HEK293 (cell line): ENCODE results near the gene CETN3.

Experiments
- GLIS1 ChIP-seq: fragments of 450-650 bp; formaldehyde crosslinking; IDR thresholded peaks from 2 replicates; pipeline ENCODE4 v1.5.1; 2016; ENCODE audit warnings: missing biosample characterization, missing genetic modification characterization
- IKZF3 ChIP-seq: fragments of 450-650 bp; IDR thresholded peaks from 2 replicates; pipeline ENCODE4 v1.5.0; 2018; ENCODE audit warnings: missing biosample characterization, mild to moderate bottlenecking, missing genetic modification characterization, moderate library complexity
- KLF10 ChIP-seq: fragments of 450-650 bp; IDR thresholded peaks from 2 replicates; pipeline ENCODE4 v1.5.1; 2018; ENCODE audit warnings: missing biosample characterization, mild to moderate bottlenecking, missing genetic modification characterization
- KLF9 ChIP-seq: fragments of 450-650 bp; formaldehyde crosslinking; IDR thresholded peaks from 2 replicates; pipeline ENCODE4 v1.5.1; 2016; ENCODE audit warnings: missing biosample characterization, missing genetic modification characterization, low read depth
- PRDM1 ChIP-seq: fragments of 450-650 bp; formaldehyde crosslinking; IDR thresholded peaks from 2 replicates; pipeline ENCODE4; 2016; ENCODE audit warnings: missing biosample characterization, missing genetic modification characterization
- REPIN1 ChIP-seq: fragments of 450-650 bp; formaldehyde crosslinking; IDR thresholded peaks from 2 replicates; pipeline ENCODE4 v1.5.1; 2017; ENCODE audit warnings: missing biosample characterization, missing genetic modification characterization, low read depth
- ZNF121 ChIP-seq: fragments of 450-650 bp; formaldehyde crosslinking; IDR thresholded peaks from 2 replicates; pipeline ENCODE4 v1.5.1; 2016; ENCODE audit warnings: missing biosample characterization, missing genetic modification characterization
- ZNF155 ChIP-seq: fragments of 450-650 bp; formaldehyde crosslinking; IDR thresholded peaks from 2 replicates; pipeline ENCODE4 v1.5.1; 2016; ENCODE audit warnings: missing biosample characterization, missing genetic modification characterization
- ZNF16 ChIP-seq: fragments of 450-650 bp; formaldehyde crosslinking; IDR thresholded peaks from 2 replicates; pipeline ENCODE4 v1.5.1; 2016; ENCODE audit warnings: low read depth, missing biosample characterization, missing genetic modification characterization
- ZNF175 ChIP-seq: fragments of 450-650 bp; formaldehyde crosslinking; IDR thresholded peaks from 2 replicates; pipeline ENCODE4 v1.5.1; 2016; ENCODE audit warnings: missing biosample characterization, missing genetic modification characterization
- ZNF211 ChIP-seq: fragments of 450-650 bp; formaldehyde crosslinking; IDR thresholded peaks from 2 replicates; pipeline ENCODE4 v1.5.1; 2016; ENCODE audit warnings: low read depth, missing biosample characterization, missing genetic modification characterization
- ZNF214 ChIP-seq: fragments of 450-650 bp; formaldehyde crosslinking; IDR thresholded peaks from 2 replicates; pipeline ENCODE4 v1.5.1; 2017; ENCODE audit warnings: missing biosample characterization, mild to moderate bottlenecking, missing genetic modification characterization, borderline replicate concordance
- ZNF223 ChIP-seq: fragments of 450-650 bp; formaldehyde crosslinking; IDR thresholded peaks from 2 replicates; pipeline ENCODE4 v1.5.1; 2016; ENCODE audit warnings: missing biosample characterization, missing genetic modification characterization
- ZNF239 ChIP-seq: fragments of 450-650 bp; formaldehyde crosslinking; IDR thresholded peaks from 2 replicates; pipeline ENCODE4 v1.5.1; 2016; ENCODE audit warnings: missing biosample characterization, missing genetic modification characterization
- ZNF24 ChIP-seq: fragments of 450-650 bp; formaldehyde crosslinking; IDR thresholded peaks from 2 replicates; pipeline ENCODE4 v1.5.1; 2016; ENCODE audit warnings: missing biosample characterization, missing genetic modification characterization
- ZNF311 ChIP-seq: fragments of 450-650 bp; formaldehyde crosslinking; IDR thresholded peaks from 2 replicates; pipeline ENCODE4 v1.5.1; 2017; ENCODE audit warnings: missing biosample characterization, missing genetic modification characterization, borderline replicate concordance
- ZNF473 ChIP-seq: fragments of 450-650 bp; formaldehyde crosslinking; IDR thresholded peaks from 2 replicates; pipeline ENCODE4 v1.5.1; 2017; ENCODE audit warnings: missing biosample characterization, missing genetic modification characterization
- ZNF48 ChIP-seq: fragments of 450-650 bp; formaldehyde crosslinking; IDR thresholded peaks from 2 replicates; pipeline ENCODE4 v1.5.1; 2016; ENCODE audit warnings: missing biosample characterization, missing genetic modification characterization
- ZNF544 ChIP-seq: fragments of 450-650 bp; formaldehyde crosslinking; IDR thresholded peaks from 2 replicates; pipeline ENCODE4 v1.5.0; 2017; ENCODE audit warnings: missing biosample characterization, missing genetic modification characterization
- ZNF560 ChIP-seq: fragments of 450-650 bp; formaldehyde crosslinking; IDR thresholded peaks from 2 replicates; pipeline ENCODE4 v1.5.1; 2017; ENCODE audit warnings: missing biosample characterization, missing genetic modification characterization, borderline replicate concordance
- ZNF677 ChIP-seq: fragments of 450-650 bp; IDR thresholded peaks from 2 replicates; pipeline ENCODE4 v1.5.0; 2018; ENCODE audit warnings: missing biosample characterization, mild to moderate bottlenecking, missing genetic modification characterization, moderate library complexity
- ZNF701 ChIP-seq: fragments of 450-650 bp; formaldehyde crosslinking; IDR thresholded peaks from 2 replicates; pipeline ENCODE4 v1.5.1; 2016; ENCODE audit warnings: missing biosample characterization, missing genetic modification characterization
- ZNF768 ChIP-seq: fragments of 450-650 bp; formaldehyde crosslinking; IDR thresholded peaks from 2 replicates; pipeline ENCODE4 v1.5.1; 2018; ENCODE audit warnings: missing biosample characterization, mild to moderate bottlenecking, missing genetic modification characterization
- ZNF792 ChIP-seq: fragments of 450-650 bp; formaldehyde crosslinking; IDR thresholded peaks from 2 replicates; pipeline ENCODE4 v1.5.1; 2016; ENCODE audit warnings: missing biosample characterization, missing genetic modification characterization
- TF ChIP-seq, protein P1 (sequence below): fragments of 450-650 bp; formaldehyde crosslinking; IDR thresholded peaks from 2 replicates; pipeline ENCODE4; 2016; ENCODE audit warnings: missing biosample characterization, missing genetic modification characterization
- TF ChIP-seq, protein P2 (sequence below): fragments of 450-650 bp; formaldehyde crosslinking; IDR thresholded peaks from 2 replicates; pipeline ENCODE4 v1.5.1; 2016; ENCODE audit warnings: missing biosample characterization, missing genetic modification characterization
- TF ChIP-seq, protein P3 (sequence below): fragments of 450-650 bp; formaldehyde crosslinking; IDR thresholded peaks from 2 replicates; pipeline ENCODE4 v1.5.1; 2017; ENCODE audit warnings: missing biosample characterization, missing genetic modification characterization
- TF ChIP-seq, protein P4 (sequence below): sonication (generic); formaldehyde crosslinking; IDR thresholded peaks from 2 replicates; pipeline ENCODE4 v1.8.1; 2022; ENCODE audit warnings: mild to moderate bottlenecking, moderate library complexity, missing genetic modification reagents
- TF ChIP-seq, protein P5 (sequence below): fragments of 450-650 bp; formaldehyde crosslinking; IDR thresholded peaks from 2 replicates; pipeline ENCODE4 v1.5.0; 2017; ENCODE audit warnings: missing biosample characterization, missing genetic modification characterization, borderline replicate concordance
- TF ChIP-seq, protein P6 (sequence below): fragments of 450-650 bp; formaldehyde crosslinking; IDR thresholded peaks from 2 replicates; pipeline ENCODE4 v1.5.1; 2016; ENCODE audit warnings: missing biosample characterization, missing genetic modification characterization

The CETN3 gene

DNA sequence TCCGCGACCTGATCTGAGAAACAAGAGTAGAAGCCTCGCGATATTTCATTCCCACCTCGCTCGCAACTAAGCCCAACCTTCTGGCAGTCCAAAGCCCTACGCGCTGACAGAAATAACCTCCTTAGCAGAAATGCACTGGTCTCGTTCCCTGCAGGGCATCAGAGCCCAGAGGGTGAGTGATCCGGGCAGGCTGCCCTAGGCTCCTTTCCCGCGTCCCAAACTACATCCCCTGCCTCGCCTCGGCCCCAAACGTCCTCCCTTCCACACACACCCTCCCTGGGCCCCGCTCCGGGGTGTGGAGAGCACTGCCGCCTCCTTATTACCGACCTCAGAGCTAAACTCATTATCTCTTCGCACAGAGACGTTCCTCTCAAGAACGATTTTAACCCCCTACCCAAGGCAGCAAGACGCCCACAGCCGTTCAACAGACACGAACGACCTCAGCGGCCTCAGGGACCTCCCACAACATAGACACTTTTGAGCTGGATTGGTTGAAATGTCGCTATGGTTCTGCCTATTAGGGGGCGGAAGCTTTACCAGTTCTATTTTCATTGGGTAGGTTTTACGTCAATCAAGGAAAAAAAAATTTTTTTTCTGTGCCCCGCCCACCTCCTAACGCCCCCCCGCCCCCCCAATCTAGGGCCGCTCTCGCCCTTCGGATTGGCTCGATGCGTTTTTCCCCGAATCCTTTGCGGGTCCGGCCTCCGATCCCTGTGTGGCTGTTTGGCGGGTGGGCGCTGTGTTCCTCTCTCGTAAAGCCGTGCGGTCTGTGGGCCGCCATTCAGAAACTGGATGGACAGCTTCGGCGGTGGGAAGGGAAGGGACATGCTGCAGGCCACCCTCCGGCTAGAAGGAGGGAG lies at the start of gene CETN3 (continued):
- TF ChIP-seq ZNF155 (tag by site-specific recombination) (no peak), ZNF792 (tag by site-specific recombination) (no peak), ZNF16 (tag by site-specific recombination) (no peak), ZNF121 (no peak), ZNF473 (tag by site-specific recombination) (no peak), ZNF223 (tag by site-specific recombination) (no peak), ZNF560 (tag by site-specific recombination) (no peak), ZNF24 (tag by site-specific recombination) (peak; percentile 84), KLF10 (tag by site-specific recombination) (0 out of 2 replicates have a peak, but pooled peaks have one; percentile 42), ZNF701 (tag by site-specific recombination) (no peak), ZNF48 (tag by site-specific recombination) (no peak), ZNF214 (tag by site-specific recombination) (no peak), ZNF311 (tag by site-specific recombination) (no peak), ZNF768 (tag by site-specific recombination) (peak; percentile 63; the same call in 1 of the 2 replicates), ZNF211 (tag by site-specific recombination) (no peak), GLIS1 (peak; percentile 64), ZNF175 (tag by site-specific recombination) (no peak), ZNF544 (no peak), REPIN1 (tag by site-specific recombination) (0 out of 2 replicates have a peak, but pooled peaks have one; percentile 43), KLF9 (tag by site-specific recombination) (peak; percentile 70), IKZF3 (tag by site-specific recombination) (0 out of 2 replicates have a peak, but pooled peaks have one; percentile 13), ZNF677 (no peak), ZNF239 (tag by site-specific recombination) (no peak), PRDM1 (tag by site-specific recombination) (no peak)
- TF ChIP-seq, protein P1, sequence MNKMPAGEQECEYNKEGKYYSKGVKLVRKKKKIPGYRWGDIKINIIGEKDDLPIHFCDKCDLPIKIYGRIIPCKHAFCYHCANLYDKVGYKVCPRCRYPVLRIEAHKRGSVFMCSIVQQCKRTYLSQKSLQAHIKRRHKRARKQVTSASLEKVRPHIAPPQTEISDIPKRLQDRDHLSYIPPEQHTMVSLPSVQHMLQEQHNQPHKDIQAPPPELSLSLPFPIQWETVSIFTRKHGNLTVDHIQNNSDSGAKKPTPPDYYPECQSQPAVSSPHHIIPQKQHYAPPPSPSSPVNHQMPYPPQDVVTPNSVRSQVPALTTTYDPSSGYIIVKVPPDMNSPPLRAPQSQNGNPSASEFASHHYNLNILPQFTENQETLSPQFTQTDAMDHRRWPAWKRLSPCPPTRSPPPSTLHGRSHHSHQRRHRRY (tag by site-specific recombination), result no peak
- TF ChIP-seq, protein P2, sequence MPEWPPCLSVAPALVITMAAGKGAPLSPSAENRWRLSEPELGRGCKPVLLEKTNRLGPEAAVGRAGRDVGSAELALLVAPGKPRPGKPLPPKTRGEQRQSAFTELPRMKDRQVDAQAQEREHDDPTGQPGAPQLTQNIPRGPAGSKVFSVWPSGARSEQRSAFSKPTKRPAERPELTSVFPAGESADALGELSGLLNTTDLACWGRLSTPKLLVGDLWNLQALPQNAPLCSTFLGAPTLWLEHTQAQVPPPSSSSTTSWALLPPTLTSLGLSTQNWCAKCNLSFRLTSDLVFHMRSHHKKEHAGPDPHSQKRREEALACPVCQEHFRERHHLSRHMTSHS (tag by site-specific recombination), result no peak
- TF ChIP-seq, protein P3, sequence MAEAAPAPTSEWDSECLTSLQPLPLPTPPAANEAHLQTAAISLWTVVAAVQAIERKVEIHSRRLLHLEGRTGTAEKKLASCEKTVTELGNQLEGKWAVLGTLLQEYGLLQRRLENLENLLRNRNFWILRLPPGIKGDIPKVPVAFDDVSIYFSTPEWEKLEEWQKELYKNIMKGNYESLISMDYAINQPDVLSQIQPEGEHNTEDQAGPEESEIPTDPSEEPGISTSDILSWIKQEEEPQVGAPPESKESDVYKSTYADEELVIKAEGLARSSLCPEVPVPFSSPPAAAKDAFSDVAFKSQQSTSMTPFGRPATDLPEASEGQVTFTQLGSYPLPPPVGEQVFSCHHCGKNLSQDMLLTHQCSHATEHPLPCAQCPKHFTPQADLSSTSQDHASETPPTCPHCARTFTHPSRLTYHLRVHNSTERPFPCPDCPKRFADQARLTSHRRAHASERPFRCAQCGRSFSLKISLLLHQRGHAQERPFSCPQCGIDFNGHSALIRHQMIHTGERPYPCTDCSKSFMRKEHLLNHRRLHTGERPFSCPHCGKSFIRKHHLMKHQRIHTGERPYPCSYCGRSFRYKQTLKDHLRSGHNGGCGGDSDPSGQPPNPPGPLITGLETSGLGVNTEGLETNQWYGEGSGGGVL (tag by site-specific recombination), result no peak
- TF ChIP-seq, protein P4, sequence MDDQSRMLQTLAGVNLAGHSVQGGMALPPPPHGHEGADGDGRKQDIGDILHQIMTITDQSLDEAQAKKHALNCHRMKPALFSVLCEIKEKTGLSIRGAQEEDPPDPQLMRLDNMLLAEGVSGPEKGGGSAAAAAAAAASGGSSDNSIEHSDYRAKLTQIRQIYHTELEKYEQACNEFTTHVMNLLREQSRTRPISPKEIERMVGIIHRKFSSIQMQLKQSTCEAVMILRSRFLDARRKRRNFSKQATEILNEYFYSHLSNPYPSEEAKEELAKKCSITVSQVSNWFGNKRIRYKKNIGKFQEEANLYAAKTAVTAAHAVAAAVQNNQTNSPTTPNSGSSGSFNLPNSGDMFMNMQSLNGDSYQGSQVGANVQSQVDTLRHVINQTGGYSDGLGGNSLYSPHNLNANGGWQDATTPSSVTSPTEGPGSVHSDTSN (CRISPR knock-in tag), result peak; percentile 51; the same call in 1 of the 2 replicates
- TF ChIP-seq, protein P5, sequence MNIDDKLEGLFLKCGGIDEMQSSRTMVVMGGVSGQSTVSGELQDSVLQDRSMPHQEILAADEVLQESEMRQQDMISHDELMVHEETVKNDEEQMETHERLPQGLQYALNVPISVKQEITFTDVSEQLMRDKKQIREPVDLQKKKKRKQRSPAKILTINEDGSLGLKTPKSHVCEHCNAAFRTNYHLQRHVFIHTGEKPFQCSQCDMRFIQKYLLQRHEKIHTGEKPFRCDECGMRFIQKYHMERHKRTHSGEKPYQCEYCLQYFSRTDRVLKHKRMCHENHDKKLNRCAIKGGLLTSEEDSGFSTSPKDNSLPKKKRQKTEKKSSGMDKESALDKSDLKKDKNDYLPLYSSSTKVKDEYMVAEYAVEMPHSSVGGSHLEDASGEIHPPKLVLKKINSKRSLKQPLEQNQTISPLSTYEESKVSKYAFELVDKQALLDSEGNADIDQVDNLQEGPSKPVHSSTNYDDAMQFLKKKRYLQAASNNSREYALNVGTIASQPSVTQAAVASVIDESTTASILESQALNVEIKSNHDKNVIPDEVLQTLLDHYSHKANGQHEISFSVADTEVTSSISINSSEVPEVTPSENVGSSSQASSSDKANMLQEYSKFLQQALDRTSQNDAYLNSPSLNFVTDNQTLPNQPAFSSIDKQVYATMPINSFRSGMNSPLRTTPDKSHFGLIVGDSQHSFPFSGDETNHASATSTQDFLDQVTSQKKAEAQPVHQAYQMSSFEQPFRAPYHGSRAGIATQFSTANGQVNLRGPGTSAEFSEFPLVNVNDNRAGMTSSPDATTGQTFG (tag by site-specific recombination), result no peak
- TF ChIP-seq, protein P6, sequence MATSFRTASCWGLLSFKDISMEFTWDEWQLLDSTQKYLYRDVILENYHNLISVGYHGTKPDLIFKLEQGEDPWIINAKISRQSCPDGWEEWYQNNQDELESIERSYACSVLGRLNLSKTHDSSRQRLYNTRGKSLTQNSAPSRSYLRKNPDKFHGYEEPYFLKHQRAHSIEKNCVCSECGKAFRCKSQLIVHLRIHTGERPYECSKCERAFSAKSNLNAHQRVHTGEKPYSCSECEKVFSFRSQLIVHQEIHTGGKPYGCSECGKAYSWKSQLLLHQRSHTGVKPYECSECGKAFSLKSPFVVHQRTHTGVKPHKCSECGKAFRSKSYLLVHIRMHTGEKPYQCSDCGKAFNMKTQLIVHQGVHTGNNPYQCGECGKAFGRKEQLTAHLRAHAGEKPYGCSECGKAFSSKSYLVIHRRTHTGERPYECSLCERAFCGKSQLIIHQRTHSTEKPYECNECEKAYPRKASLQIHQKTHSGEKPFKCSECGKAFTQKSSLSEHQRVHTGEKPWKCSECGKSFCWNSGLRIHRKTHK (tag by site-specific recombination), result no peak
